ENCODE measurements around the gene PLPP2.

Gene PLPP2

DNA sequence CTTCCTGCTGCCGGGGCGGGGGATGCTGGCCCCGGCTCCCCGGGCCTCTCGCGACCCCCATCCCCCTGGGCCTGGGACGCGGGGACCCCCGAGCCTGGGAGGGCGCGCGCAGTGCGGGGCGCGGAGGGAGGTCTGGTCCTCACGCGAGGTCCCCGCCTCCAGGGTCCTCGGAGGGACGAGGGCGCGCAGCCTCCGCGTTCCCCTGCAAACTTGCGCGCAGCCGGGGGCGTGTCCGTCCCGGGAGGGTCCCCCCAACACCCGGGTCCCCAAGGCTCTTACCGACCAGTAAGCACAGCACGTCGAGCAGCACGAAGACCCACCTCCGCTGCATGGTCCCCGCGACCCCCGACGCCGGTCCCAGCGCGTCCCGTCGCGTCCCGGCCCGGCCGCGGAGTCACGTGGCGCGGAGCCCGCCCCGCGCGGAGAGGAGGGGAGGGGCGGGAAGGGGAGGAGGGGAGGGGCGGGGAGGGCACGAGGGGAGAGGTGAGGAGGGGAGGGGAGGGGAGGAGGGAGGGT lies at the start of gene PLPP2:
Gene PLPP2 (minus strand): TSS at position 398 of the 516 bp plus-strand sequence. CDS start 67 bp downstream, at position 331.
- no peak for DNase-seq (ENCODE audit: extremely low read depth, low read depth)
- peak within 1 kb of the TSS; percentile 30 for H3K4me3 ChIP-seq (replicated peaks; ENCODE audit: low read depth, low read length)
- TF ChIP-seq, protein P1, sequence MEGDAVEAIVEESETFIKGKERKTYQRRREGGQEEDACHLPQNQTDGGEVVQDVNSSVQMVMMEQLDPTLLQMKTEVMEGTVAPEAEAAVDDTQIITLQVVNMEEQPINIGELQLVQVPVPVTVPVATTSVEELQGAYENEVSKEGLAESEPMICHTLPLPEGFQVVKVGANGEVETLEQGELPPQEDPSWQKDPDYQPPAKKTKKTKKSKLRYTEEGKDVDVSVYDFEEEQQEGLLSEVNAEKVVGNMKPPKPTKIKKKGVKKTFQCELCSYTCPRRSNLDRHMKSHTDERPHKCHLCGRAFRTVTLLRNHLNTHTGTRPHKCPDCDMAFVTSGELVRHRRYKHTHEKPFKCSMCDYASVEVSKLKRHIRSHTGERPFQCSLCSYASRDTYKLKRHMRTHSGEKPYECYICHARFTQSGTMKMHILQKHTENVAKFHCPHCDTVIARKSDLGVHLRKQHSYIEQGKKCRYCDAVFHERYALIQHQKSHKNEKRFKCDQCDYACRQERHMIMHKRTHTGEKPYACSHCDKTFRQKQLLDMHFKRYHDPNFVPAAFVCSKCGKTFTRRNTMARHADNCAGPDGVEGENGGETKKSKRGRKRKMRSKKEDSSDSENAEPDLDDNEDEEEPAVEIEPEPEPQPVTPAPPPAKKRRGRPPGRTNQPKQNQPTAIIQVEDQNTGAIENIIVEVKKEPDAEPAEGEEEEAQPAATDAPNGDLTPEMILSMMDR (IDR thresholded peaks at IDR 0.05; ENCODE audit: low read depth, low read length, missing control alignments), result no peak

DNA sequence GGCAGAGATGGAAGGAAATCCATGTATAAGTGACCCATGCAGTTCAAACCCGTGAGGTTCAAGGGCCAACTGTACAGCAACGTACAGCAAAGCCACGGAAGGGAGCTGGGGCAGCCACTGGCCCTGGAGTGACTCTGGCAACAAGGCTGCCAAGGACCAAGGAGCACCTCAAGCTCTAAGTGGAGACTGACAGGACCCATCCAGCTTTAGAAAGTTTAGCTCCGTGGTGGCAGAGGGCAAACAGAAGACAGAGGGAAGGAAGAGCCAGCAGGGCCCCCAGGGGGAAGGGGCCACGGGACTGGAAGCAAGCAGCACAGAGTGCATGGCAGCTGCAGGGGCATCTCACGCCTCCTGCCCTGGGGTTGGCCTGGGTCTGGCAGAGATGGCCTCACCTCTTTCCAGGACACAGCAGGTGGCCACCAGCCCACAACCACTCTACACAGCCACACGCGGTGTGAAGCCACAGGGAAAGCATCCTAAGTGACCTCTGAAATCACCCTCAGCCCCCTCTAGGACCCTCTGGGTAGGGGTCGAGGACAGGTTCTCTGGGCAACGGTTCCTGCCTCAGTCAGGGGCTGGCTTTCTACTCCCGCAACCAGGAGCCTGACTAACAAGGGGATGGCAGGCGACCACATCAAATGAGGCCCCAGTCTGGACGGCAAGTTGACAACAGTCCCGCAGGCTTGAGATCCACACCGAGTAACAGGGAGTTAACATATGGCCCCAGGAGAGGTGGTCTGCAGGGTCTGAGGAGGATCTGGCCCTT lies 49.6 kb upstream of the PLPP2 start:
- peak overlapping the region; percentile 54; the same call in 1 of the 2 replicates for H3K4me3 ChIP-seq (replicated peaks; ENCODE audit: low read depth, low read length)
- TF ChIP-seq, protein P1 (IDR thresholded peaks at IDR 0.05; ENCODE audit: low read depth, low read length, missing control alignments), result no peak
- no peak for DNase-seq (ENCODE audit: extremely low read depth, low read depth)

DNA sequence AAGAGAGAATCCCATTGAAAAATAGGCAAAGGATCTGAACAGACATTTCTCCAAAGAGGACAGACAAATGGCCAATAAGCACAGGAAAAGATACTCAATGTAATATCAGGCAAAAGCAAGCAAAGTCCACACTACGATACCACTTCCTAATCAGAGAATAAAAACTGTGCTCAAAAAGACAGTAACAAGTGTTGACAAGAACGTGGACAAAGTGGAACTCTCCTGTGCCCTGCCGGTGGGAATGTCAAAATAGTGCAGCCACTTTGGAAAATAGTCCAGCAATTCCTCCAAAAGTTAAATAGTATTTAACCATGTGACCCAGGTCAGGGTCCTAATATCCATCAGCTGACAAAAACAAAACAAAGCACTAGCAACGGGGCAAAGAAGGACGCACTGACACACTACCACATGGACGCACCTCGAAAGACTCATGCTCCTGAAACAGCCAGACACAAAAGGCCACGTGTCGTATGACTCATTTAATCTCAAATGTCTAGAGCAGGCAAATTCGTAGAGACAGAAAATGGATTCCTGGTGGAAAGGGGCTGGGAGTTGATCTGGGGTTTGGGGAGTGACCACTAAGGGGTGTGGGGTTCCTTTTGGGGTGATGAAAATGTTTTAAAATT lies 48.2 kb upstream of the PLPP2 start:
- TF ChIP-seq, protein P1 (IDR thresholded peaks at IDR 0.05; ENCODE audit: low read depth, low read length, missing control alignments), result no peak
- no peak overlapping the region for H3K4me3 ChIP-seq (replicated peaks; ENCODE audit: low read depth, low read length)
- DNase-seq (ENCODE audit: extremely low read depth, low read depth), result no peak

DNA sequence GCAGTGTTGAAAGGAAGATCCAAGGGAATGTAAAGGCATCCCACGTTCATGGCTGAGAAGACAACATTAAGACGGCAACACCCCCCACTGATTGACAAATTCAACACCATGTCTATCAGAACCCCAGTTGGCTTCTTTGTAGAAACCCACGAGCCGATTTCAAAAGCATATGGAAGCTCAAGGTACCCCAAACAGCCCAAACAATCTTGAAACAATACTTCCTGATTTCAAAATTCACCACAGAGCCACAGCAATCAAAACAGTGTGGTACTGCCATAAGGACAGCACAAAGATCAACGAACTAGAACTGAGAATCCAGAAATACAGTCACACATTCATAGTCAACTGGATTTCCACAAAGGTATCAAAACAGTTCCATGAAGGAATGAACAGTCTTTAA lies 47.2 kb upstream of the PLPP2 start:
- TF ChIP-seq, protein P1 (IDR thresholded peaks at IDR 0.05; ENCODE audit: low read depth, low read length, missing control alignments), result no peak
- DNase-seq (ENCODE audit: extremely low read depth, low read depth), result no peak
- H3K4me3 ChIP-seq (replicated peaks; ENCODE audit: low read depth, low read length), result no peak overlapping the region

DNA sequence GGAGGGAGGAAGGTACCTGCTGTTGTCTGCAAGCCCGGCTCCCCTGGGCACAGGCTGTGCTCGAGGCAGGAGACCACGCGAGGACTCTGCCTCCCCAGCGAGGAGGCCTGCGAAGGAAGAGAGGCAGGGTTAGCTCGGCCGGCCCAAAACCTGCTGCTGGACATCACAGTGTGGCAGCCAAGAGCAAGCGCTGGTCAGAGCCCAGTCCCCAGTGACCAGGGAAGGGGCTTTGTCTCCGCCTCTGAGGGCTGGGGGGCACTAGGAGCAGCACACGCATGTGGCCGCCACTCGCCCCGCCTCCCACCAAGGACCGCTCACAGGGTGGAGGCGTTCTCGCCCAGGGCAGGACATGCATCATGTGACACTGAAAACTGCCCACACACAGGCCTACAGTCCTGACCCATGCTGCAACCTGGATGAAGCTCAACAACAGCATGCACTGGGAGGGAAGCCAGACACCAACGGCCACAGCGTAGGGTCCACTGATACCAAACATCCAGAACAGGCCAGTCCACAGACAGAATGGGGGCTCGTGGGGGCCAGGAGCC lies 44.9 kb upstream of the PLPP2 start:
- TF ChIP-seq, protein P1 (IDR thresholded peaks at IDR 0.05; ENCODE audit: low read depth, low read length, missing control alignments), result no peak
- DNase-seq (ENCODE audit: extremely low read depth, low read depth), result no peak
- H3K4me3 ChIP-seq (replicated peaks; ENCODE audit: low read depth, low read length), result no peak overlapping the region

DNA sequence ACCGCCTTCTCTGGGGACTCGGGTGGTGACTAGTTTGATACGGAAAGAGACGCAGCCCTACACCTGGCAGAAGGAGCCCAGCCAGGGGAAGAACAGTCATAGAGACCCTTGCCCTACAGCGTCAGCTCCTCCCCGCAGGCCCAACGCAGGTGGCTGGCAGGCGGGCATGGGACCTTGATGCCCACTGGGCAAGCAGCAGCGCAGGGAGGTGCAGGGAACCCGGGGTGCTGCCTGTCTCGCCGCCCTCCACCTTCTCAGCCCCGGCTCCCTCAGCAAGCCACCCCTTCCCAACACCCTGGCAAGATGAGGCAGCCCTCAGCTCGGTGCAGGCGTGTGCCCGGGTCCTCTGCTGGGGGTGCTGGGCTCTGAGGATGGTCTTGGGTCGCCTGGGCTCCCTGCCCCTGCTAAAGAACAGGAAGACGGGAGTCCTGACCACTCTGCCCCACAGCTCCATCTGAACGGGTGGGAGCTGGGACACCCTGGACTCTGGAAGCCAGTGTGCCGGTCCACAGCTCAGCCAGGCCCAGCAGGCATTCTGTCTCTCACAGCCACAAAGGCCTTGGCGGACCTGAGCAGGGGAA lies 44.4 kb upstream of the PLPP2 start:
- no peak for DNase-seq (ENCODE audit: extremely low read depth, low read depth)

More for the DNA sequence above, 44.4 kb upstream of the PLPP2 start:
- TF ChIP-seq, protein P1 (IDR thresholded peaks at IDR 0.05; ENCODE audit: low read depth, low read length, missing control alignments), result no peak
- H3K4me3 ChIP-seq (replicated peaks; ENCODE audit: low read depth, low read length), result no peak overlapping the region
